ENCODE results near the gene FOXO3.

- TF ChIP-seq EZH2 (IDR thresholded peaks at IDR 0.05; ENCODE audit: borderline replicate concordance, low read depth, low read length, severe bottlenecking) (no peak), CTCF (IDR thresholded peaks at IDR 0.05; ENCODE audit: extremely low read depth in 1 of 2, insufficient read depth in 1 of 2, low read depth in 1 of 2, low read length in 2 of 2) (no peak), POLR2A (IDR thresholded peaks at IDR 0.05; ENCODE audit: low read depth, low read length) (peak; percentile 20), MAX (IDR thresholded peaks at IDR 0.05; ENCODE audit: insufficient read depth, insufficient read length) (no peak), POLR2AphosphoS5 (IDR thresholded peaks at IDR 0.05; ENCODE audit: insufficient read depth, low read depth, low read length) (no peak), MYC (IDR thresholded peaks at IDR 0.05; ENCODE audit: low read depth, low read length) (no peak)
Observed at GRCh38 chr6:108589244-108589791, 28.6 kb downstream of the FOXO3 start.
